ENCODE results near the gene KCNK16.

DNA sequence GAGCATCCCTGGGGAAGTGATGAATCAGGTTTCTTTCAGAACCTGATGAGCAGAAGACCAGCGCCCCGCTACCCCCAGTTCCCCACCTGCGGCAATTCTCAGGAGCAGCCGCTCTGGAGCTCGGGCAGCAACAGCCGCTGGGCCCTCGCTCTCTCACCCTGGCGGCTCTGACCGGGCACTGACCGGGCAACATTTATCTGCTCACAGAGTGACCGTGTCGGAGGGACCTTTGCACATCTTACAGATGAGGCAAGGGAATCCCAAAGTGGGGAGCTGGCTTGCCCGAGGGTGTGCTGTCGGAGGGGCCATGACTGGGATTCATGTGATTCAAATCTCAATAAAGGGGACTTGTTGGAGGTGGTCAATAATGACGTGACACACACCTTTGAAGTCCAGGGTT, 26.2 kb upstream of the KCNK16 start:
- TF ChIP-seq CTCF (IDR thresholded peaks at IDR 0.05; ENCODE audit: control extremely low read depth in 1 of 3, insufficient read depth in 1 of 3, low read depth in 1 of 3, low read length in 3 of 3) (no peak), POLR2A (IDR thresholded peaks at IDR 0.05; ENCODE audit: control extremely low read depth in 1 of 2, low read depth in 2 of 2, low read length in 2 of 2) (no peak), KDM1A (IDR thresholded peaks at IDR 0.05; ENCODE audit: borderline replicate concordance, low read length) (no peak), SP2 (IDR thresholded peaks at IDR 0.05; ENCODE audit: low read length) (no peak)
